ENCODE data around the gene SF1.
A peak's percentile ranks its signal among the peaks of the same experiment; 100 is the strongest.

DNA sequence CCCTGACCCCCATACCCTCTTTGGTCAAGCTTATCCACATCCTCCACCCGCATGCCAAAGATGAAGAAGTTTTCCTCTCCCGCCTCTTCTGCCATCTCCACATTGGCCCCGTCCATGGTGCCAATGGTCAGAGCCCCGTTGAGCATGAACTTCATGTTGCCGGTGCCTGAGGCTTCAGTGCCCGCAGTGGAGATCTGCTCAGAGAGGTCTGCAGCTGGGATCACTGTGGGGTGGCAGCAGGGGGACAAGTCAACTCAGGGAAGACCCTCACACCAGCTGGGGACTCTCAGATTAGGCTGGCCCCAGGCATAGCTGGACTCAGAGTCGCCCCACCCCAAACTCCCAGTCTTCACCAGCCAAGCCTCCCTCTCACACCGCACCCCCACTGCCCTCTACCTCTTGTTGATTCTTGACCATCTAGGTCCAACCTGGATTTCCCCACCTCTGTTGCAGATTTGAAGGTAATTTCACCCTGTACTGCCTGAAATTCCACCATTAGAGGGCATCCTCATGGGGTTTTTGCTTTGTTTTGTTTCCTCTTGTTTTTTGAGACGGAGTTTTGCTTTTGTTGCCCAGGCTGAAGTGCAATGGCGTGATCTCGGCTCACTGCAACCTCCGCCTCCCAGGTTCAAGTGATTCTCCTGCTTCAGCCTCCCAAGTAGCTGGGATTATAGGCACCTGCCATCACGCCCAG, 27.8 kb downstream of the SF1 start:
- TF ChIP-seq, protein P1, sequence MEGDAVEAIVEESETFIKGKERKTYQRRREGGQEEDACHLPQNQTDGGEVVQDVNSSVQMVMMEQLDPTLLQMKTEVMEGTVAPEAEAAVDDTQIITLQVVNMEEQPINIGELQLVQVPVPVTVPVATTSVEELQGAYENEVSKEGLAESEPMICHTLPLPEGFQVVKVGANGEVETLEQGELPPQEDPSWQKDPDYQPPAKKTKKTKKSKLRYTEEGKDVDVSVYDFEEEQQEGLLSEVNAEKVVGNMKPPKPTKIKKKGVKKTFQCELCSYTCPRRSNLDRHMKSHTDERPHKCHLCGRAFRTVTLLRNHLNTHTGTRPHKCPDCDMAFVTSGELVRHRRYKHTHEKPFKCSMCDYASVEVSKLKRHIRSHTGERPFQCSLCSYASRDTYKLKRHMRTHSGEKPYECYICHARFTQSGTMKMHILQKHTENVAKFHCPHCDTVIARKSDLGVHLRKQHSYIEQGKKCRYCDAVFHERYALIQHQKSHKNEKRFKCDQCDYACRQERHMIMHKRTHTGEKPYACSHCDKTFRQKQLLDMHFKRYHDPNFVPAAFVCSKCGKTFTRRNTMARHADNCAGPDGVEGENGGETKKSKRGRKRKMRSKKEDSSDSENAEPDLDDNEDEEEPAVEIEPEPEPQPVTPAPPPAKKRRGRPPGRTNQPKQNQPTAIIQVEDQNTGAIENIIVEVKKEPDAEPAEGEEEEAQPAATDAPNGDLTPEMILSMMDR (conservative IDR thresholded peaks at IDR 0.05; ENCODE audit: low read length): peak; percentile 45
- TF ChIP-seq EZH2phosphoT487 (IDR thresholded peaks at IDR 0.05; ENCODE audit: borderline replicate concordance): no peak
